ENCODE results near the gene PRPF31.

The PRPF31 gene

GRCh38 chr19:54142166-54142780 is 26.7 kb downstream of the PRPF31 start:
- DNase-seq (ENCODE audit: low spot score): no peak

GRCh38 chr19:54145541-54146158 is 30.1 kb downstream of the PRPF31 start:
- no peak for DNase-seq (ENCODE audit: low spot score)

GRCh38 chr19:54147676-54148075 is 32.1 kb downstream of the PRPF31 start:
- no peak for DNase-seq (ENCODE audit: low spot score)

GRCh38 chr19:54148158-54148557 is 32.6 kb downstream of the PRPF31 start:
- DNase-seq (ENCODE audit: low spot score): no peak

GRCh38 chr19:54149021-54149812 is 33.7 kb downstream of the PRPF31 start:
- no peak for DNase-seq (ENCODE audit: low spot score)

GRCh38 chr19:54151362-54152035 is 35.9 kb downstream of the PRPF31 start:
- no peak for DNase-seq (ENCODE audit: low spot score)

- no peak for DNase-seq (ENCODE audit: low spot score)
These were observed 36.7 kb downstream of the PRPF31 start for GRCh38 chr19:54152267-54152666.

- DNase-seq (ENCODE audit: low spot score): no peak
These were observed 37.4 kb downstream of the PRPF31 start for GRCh38 chr19:54152878-54153524.

- DNase-seq (ENCODE audit: low spot score): no peak
These were observed 38.3 kb downstream of the PRPF31 start for GRCh38 chr19:54153731-54154326.

GRCh38 chr19:54154603-54155345 is 39.2 kb downstream of the PRPF31 start:
- DNase-seq (ENCODE audit: low spot score): no peak

- DNase-seq (ENCODE audit: low spot score): no peak
These were observed 40.1 kb downstream of the PRPF31 start for GRCh38 chr19:54155694-54156093.

GRCh38 chr19:54156490-54156889 is 40.9 kb downstream of the PRPF31 start:
- DNase-seq (ENCODE audit: low spot score): no peak

GRCh38 chr19:54156953-54157352 is 41.4 kb downstream of the PRPF31 start:
- DNase-seq (ENCODE audit: low spot score): no peak

GRCh38 chr19:54158812-54159351 is 43.3 kb downstream of the PRPF31 start:
- DNase-seq (ENCODE audit: low spot score): peak; percentile 24

GRCh38 chr19:54159352-54160181 is 44.0 kb downstream of the PRPF31 start, which contains the start of gene LENG1:
TSS of gene LENG1 (minus strand) at chr19:54159721. CDS start at chr19:54159695, 26 bp downstream.
- peak; percentile 100 for DNase-seq (ENCODE audit: low spot score)

- no peak for DNase-seq (ENCODE audit: low spot score)
These were observed 44.7 kb downstream of the PRPF31 start for GRCh38 chr19:54160182-54160811.

GRCh38 chr19:54160854-54161253 is 45.3 kb downstream of the PRPF31 start:
- DNase-seq (ENCODE audit: low spot score): no peak

GRCh38 chr19:54162241-54162805 is 46.8 kb downstream of the PRPF31 start:
- DNase-seq (ENCODE audit: low spot score): peak; percentile 60

- no peak for DNase-seq (ENCODE audit: low spot score)
These were observed 47.3 kb downstream of the PRPF31 start for GRCh38 chr19:54162884-54163283.
